Karpas-422 (cell line): ENCODE measurements around the gene PPP1R11. TPM values are rescaled to one million over a fixed set of nuclear protein-coding genes. Genes with fewer than 3 reads are reported as not detected.
"Not testable (repeated sequence)": the region's sequence is repeated elsewhere in the genome, so short reads cannot be mapped to it uniquely, and the experiment has no call there.

Source experiments
- DNase-seq: peaks from one replicate; pipeline ENCODE4 v3.0.0-alpha.2; 2015
- H2AFZ ChIP-seq: fragments of 200-600 bp; sonication (generic); 2 replicates; pipeline ENCODE4 v1.6.1; 2014; ENCODE audit warnings: antibody characterized with exemption, low read length, mixed read lengths
- H3K27ac ChIP-seq: fragments of 200-600 bp; sonication (generic); 2 replicates; pipeline ENCODE4 v1.5.1; 2014; ENCODE audit warnings: mild to moderate bottlenecking, low read length, moderate library complexity
- H3K27me3 ChIP-seq: fragments of 200-600 bp; sonication (generic); 2 replicates; pipeline ENCODE4 v1.6.1; 2014; ENCODE audit warnings: low read length, mixed read lengths
- H3K36me3 ChIP-seq: fragments of 200-600 bp; sonication (generic); 2 replicates; pipeline ENCODE4 v1.6.1; 2014; ENCODE audit warnings: low read length, mixed read lengths; ENCODE audit not compliant: insufficient read depth
- H3K4me1 ChIP-seq: fragments of 200-600 bp; sonication (generic); 2 replicates; pipeline ENCODE4 v1.6.1; 2014; ENCODE audit warnings: mild to moderate bottlenecking, low read length, mixed read lengths
- H3K4me2 ChIP-seq: fragments of 200-600 bp; sonication (generic); 2 replicates; pipeline ENCODE4 v1.6.1; 2014; ENCODE audit warnings: low read length, low read depth, mild to moderate bottlenecking; ENCODE audit not compliant: poor library complexity, severe bottlenecking
- H3K4me3 ChIP-seq: fragments of 200-600 bp; sonication (generic); 2 replicates; pipeline ENCODE4 v1.5.1; 2014; ENCODE audit warnings: mild to moderate bottlenecking, antibody characterized with exemption, low read length, mixed read lengths
- H3K79me2 ChIP-seq: fragments of 200-600 bp; sonication (generic); 2 replicates; pipeline ENCODE4 v1.6.1; 2014; ENCODE audit warnings: mild to moderate bottlenecking, low read length, mixed read lengths
- H3K9ac ChIP-seq: fragments of 200-600 bp; sonication (generic); 2 replicates; pipeline ENCODE4 v1.6.0; 2014; ENCODE audit warnings: low read length
- H3K9me2 ChIP-seq: fragments of 200-600 bp; sonication (generic), shearing (Covaris generic); replicated peaks from 2 replicates; pipeline ENCODE4 v1.6.0; 2014; ENCODE audit warnings: mild to moderate bottlenecking, low read length, moderate library complexity; ENCODE audit not compliant: insufficient read depth
- H3K9me3 ChIP-seq: fragments of 300-700, 200-600 bp; sonication (generic); 2 replicates; pipeline ENCODE4 v1.6.1; 2014; ENCODE audit warnings: low read length, mixed read lengths
- H4K20me1 ChIP-seq: fragments of 200-600 bp; sonication (generic); 2 replicates; pipeline ENCODE4 v1.6.1; 2014; ENCODE audit warnings: mild to moderate bottlenecking, antibody characterized with exemption, low read length, low read depth; ENCODE audit not compliant: insufficient read depth
- total RNA-seq: library from RNA; depleted of rRNA; stranded (reverse); fragments of >200 nt; shearing (Covaris generic); gene quantifications from 2 replicates; pipeline ENCODE4 v1.2.3, GENCODE V29; 2014; ENCODE audit warnings: low replicate concordance

Gene PPP1R11
- total RNA-seq, 1 experiment from 2014 or later: 31.5 TPM

GRCh38 chr6:30033440-30033839 is 33.6 kb upstream of the PPP1R11 start:
- H3K9me3 ChIP-seq, H3K79me2 ChIP-seq, H3K4me3 ChIP-seq, H3K27ac ChIP-seq, DNase-seq, H3K9ac ChIP-seq, H3K27me3 ChIP-seq, H3K4me2 ChIP-seq, H4K20me1 ChIP-seq, H2AFZ ChIP-seq, H3K9me2 ChIP-seq, H3K4me1 ChIP-seq, H3K36me3 ChIP-seq: not testable (repeated sequence)

DNA sequence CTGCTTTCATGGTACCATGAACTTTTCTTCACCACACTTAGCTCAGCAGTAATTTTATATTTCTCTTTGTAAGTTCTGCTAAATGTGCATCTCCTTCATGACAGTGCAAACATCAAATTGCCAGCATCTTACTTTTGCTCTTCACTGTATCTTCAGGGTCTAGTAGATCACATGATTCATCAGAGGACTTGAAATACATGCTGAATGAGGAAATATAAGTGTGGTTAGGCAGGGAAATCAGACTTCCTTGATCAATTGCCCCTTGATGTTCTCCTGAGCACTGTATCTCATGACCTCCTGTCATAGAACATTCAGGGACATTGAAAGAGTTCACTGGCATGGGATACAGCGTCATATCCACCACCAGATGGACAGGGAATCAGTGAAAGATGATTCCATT is 31.2 kb upstream of the PPP1R11 start:
- Histone ChIP-seq H3K9ac (no peak overlapping the region), H3K79me2 (no peaks in the 10 kb centered on the region), H3K4me3 (no peak overlapping the region), H3K9me3 (no peaks in the 10 kb centered on the region), H3K4me2 (no peak overlapping the region), H2AFZ (no peak overlapping the region), H3K27me3 (no peaks in the 10 kb centered on the region), H3K36me3 (no peaks in the 10 kb centered on the region), H3K27ac (no peak overlapping the region), H3K4me1 (no peaks in the 10 kb centered on the region), H3K9me2 (no peaks in the 10 kb centered on the region), H4K20me1 (no peaks in the 10 kb centered on the region)
- no peak for DNase-seq

GRCh38 chr6:30037182-30037788 is 29.7 kb upstream of the PPP1R11 start:
- no peak overlapping the region for H3K4me2 ChIP-seq
- no peak overlapping the region for H2AFZ ChIP-seq
- H3K4me3 ChIP-seq: no peak overlapping the region
- no peak overlapping the region for H3K9ac ChIP-seq
- no peak overlapping the region for H3K27ac ChIP-seq
- no peaks in the 10 kb centered on the region for H4K20me1 ChIP-seq
- H3K27me3 ChIP-seq: no peaks in the 10 kb centered on the region
- peak; percentile 57 for DNase-seq
- no peaks in the 10 kb centered on the region for H3K36me3 ChIP-seq
- no peaks in the 10 kb centered on the region for H3K9me2 ChIP-seq
- H3K4me1 ChIP-seq: no peaks in the 10 kb centered on the region
- H3K9me3 ChIP-seq: no peaks in the 10 kb centered on the region
- no peaks in the 10 kb centered on the region for H3K79me2 ChIP-seq

- Histone ChIP-seq H3K79me2 (peaks cover 9% of the 10 kb centered on the region; the same call in 1 of the 2 replicates), H4K20me1 (no peaks in the 10 kb centered on the region), H3K4me2 (no peak overlapping the region), H3K9me3 (no peaks in the 10 kb centered on the region), H3K4me3 (no peak overlapping the region), H3K9ac (no peak overlapping the region), H3K9me2 (no peaks in the 10 kb centered on the region), H3K4me1 (no peaks in the 10 kb centered on the region), H2AFZ (no peak overlapping the region), H3K27me3 (no peaks in the 10 kb centered on the region), H3K36me3 (no peaks in the 10 kb centered on the region), H3K27ac (no peak overlapping the region)
- DNase-seq: peak; percentile 23
These were observed 25.8 kb upstream of the PPP1R11 start for GRCh38 chr6:30041221-30041620.

DNA sequence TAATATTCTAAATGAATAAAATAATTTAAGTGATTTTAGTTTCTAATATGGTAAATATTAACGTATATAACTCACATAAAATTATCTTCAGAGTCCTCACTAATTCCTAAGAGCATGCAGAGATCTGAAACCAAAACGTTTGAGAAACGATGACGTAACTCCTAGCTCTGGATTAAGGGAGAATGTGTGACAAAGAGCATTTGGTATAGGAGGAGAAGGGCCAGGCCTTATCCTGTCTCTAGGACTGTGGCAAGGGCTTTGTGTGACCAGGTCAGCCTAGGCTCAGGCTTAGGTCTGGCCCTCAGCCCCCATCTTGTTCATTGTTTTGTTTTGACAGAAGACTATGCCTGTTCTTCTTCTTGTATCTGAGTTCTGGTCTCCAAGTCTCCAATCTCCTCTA is 25.2 kb upstream of the PPP1R11 start:
- no peak overlapping the region for H3K27ac ChIP-seq
- no peak overlapping the region for H3K9ac ChIP-seq
- no peak overlapping the region for H3K4me3 ChIP-seq
- peaks cover 12% of the 10 kb centered on the region; the same call in 1 of the 2 replicates for H3K79me2 ChIP-seq
- no peaks in the 10 kb centered on the region for H3K9me3 ChIP-seq
- no peaks in the 10 kb centered on the region for H3K4me1 ChIP-seq
- H3K4me2 ChIP-seq: no peak overlapping the region
- no peaks in the 10 kb centered on the region for H4K20me1 ChIP-seq
- H3K27me3 ChIP-seq: no peaks in the 10 kb centered on the region
- peak; percentile 35 for DNase-seq
- H3K36me3 ChIP-seq: no peaks in the 10 kb centered on the region
- H3K9me2 ChIP-seq: no peaks in the 10 kb centered on the region
- no peak overlapping the region for H2AFZ ChIP-seq

GRCh38 chr6:30042476-30042875 is 24.5 kb upstream of the PPP1R11 start:
- no peak overlapping the region for H3K27ac ChIP-seq

GRCh38 chr6:30042914-30043313 is 24.1 kb upstream of the PPP1R11 start:
- Histone ChIP-seq H3K79me2 (peaks cover 16% of the 10 kb centered on the region; the same call in 1 of the 2 replicates), H3K4me3 (no peak overlapping the region), H3K27ac (no peak overlapping the region), H3K4me1 (no peaks in the 10 kb centered on the region), H3K9me3 (no peaks in the 10 kb centered on the region), H3K9ac (no peak overlapping the region), H3K27me3 (no peaks in the 10 kb centered on the region), H3K9me2 (no peaks in the 10 kb centered on the region), H3K4me2 (no peak overlapping the region), H4K20me1 (no peaks in the 10 kb centered on the region), H3K36me3 (no peaks in the 10 kb centered on the region), H2AFZ (no peak overlapping the region)
- DNase-seq: peak; percentile 39

More at GRCh38 chr6:30042476-30042875, 24.5 kb upstream of the PPP1R11 start:
- H3K9me3 ChIP-seq: no peaks in the 10 kb centered on the region
- no peaks in the 10 kb centered on the region for H3K27me3 ChIP-seq
- DNase-seq: peak; percentile 11
- peaks cover 16% of the 10 kb centered on the region; the same call in 1 of the 2 replicates for H3K79me2 ChIP-seq
- H3K4me2 ChIP-seq: no peak overlapping the region
- no peaks in the 10 kb centered on the region for H3K4me1 ChIP-seq
- no peak overlapping the region for H3K9ac ChIP-seq
- H3K9me2 ChIP-seq: no peaks in the 10 kb centered on the region
- no peak overlapping the region for H3K4me3 ChIP-seq
- H3K36me3 ChIP-seq: no peaks in the 10 kb centered on the region
- H2AFZ ChIP-seq: no peak overlapping the region
- no peaks in the 10 kb centered on the region for H4K20me1 ChIP-seq

- H3K79me2 ChIP-seq: peaks cover 23% of the 10 kb centered on the region
- H3K4me2 ChIP-seq: no peak overlapping the region
- no peak overlapping the region for H3K9ac ChIP-seq
- no peaks in the 10 kb centered on the region for H3K27me3 ChIP-seq
- no peak overlapping the region for H3K4me3 ChIP-seq
- H3K36me3 ChIP-seq: no peaks in the 10 kb centered on the region
- no peaks in the 10 kb centered on the region for H3K4me1 ChIP-seq
- H3K9me2 ChIP-seq: no peaks in the 10 kb centered on the region
- no peak overlapping the region for H2AFZ ChIP-seq
- peak; percentile 6 for DNase-seq
- H4K20me1 ChIP-seq: no peaks in the 10 kb centered on the region
- no peaks in the 10 kb centered on the region for H3K9me3 ChIP-seq
- H3K27ac ChIP-seq: no peak overlapping the region
These were observed 23.3 kb upstream of the PPP1R11 start for GRCh38 chr6:30043744-30044143.
